HEK293 (cell line): ENCODE data around the gene ANO1.

Experiments
- CTCF ChIP-seq: fragments of 450-650 bp; formaldehyde crosslinking; IDR thresholded peaks from 2 replicates; pipeline ENCODE4 v1.5.1; 2016; ENCODE audit warnings: missing biosample characterization, missing genetic modification characterization
- FEZF1 ChIP-seq: fragments of 450-650 bp; formaldehyde crosslinking; IDR thresholded peaks from 2 replicates; pipeline ENCODE4 v1.5.1; 2016; ENCODE audit warnings: missing biosample characterization, missing genetic modification characterization
- SCRT2 ChIP-seq: fragments of 450-650 bp; formaldehyde crosslinking; IDR thresholded peaks from 2 replicates; pipeline ENCODE4 v1.5.1; 2016; ENCODE audit warnings: missing biosample characterization, missing genetic modification characterization
- SP2 ChIP-seq: fragments of 450-650 bp; formaldehyde crosslinking; IDR thresholded peaks from 2 replicates; pipeline ENCODE4 v1.5.1; 2016; ENCODE audit warnings: missing biosample characterization, missing genetic modification characterization
- TRIM28 ChIP-seq: IDR thresholded peaks from 2 replicates; pipeline ENCODE4 v1.6.1; 2011; ENCODE audit warnings: low read length, control low read depth, borderline replicate concordance
- YY1 ChIP-seq: fragments of 450-650 bp; formaldehyde crosslinking; IDR thresholded peaks from 2 replicates; pipeline ENCODE4 v1.5.1; 2018; ENCODE audit warnings: missing biosample characterization, missing genetic modification characterization
- ZBTB11 ChIP-seq: fragments of 450-650 bp; formaldehyde crosslinking; conservative IDR thresholded peaks from 2 replicates; pipeline ENCODE4 v1.5.1; 2016; ENCODE audit warnings: low read depth, missing biosample characterization, missing genetic modification characterization
- ZBTB20 ChIP-seq: fragments of 450-650 bp; formaldehyde crosslinking; IDR thresholded peaks from 2 replicates; pipeline ENCODE4 v1.5.1; 2016; ENCODE audit warnings: missing biosample characterization, missing genetic modification characterization
- ZNF23 ChIP-seq: fragments of 450-650 bp; formaldehyde crosslinking; IDR thresholded peaks from 2 replicates; pipeline ENCODE4 v1.5.1; 2016; ENCODE audit warnings: missing biosample characterization, missing genetic modification characterization, borderline replicate concordance
- ZNF626 ChIP-seq: fragments of 450-650 bp; sonication (Bioruptor Pico); formaldehyde crosslinking; IDR thresholded peaks from 2 replicates; pipeline ENCODE4 v1.5.1; 2018; ENCODE audit warnings: missing biosample characterization, missing genetic modification characterization, inconsistent platforms
- ZNF768 ChIP-seq: fragments of 450-650 bp; formaldehyde crosslinking; IDR thresholded peaks from 2 replicates; pipeline ENCODE4 v1.5.1; 2018; ENCODE audit warnings: missing biosample characterization, mild to moderate bottlenecking, missing genetic modification characterization
- ZSCAN30 ChIP-seq: fragments of 450-650 bp; IDR thresholded peaks from 2 replicates; pipeline ENCODE4 v1.5.1; 2018; ENCODE audit warnings: missing biosample characterization, mild to moderate bottlenecking, missing genetic modification characterization, moderate library complexity

GRCh38 chr11:70184396-70184795 is 106.3 kb downstream of the ANO1 start:
- TF ChIP-seq TRIM28 = no peak
- TF ChIP-seq ZSCAN30 (tag by site-specific recombination) = no peak
- no peak for TF ChIP-seq SP2 (tag by site-specific recombination)
- TF ChIP-seq ZBTB11 = no peak
- TF ChIP-seq ZNF23 (tag by site-specific recombination) = no peak
- no peak for TF ChIP-seq SCRT2 (tag by site-specific recombination)
- no peak for TF ChIP-seq YY1 (tag by site-specific recombination)
- TF ChIP-seq CTCF (tag by site-specific recombination) = no peak
- no peak for TF ChIP-seq FEZF1 (tag by site-specific recombination)
- no peak for TF ChIP-seq ZBTB20
- no peak for TF ChIP-seq ZNF626
- no peak for TF ChIP-seq ZNF768
